Suppressor macrophage treated with lipopolysaccharide for 4 hours (primary cell): Measurements from ENCODE around the gene MFAP1.
A peak's percentile ranks its signal among the peaks of the same experiment; 100 is the strongest.
"Not testable (repeated sequence)": the region's sequence is repeated elsewhere in the genome, so short reads cannot be mapped to it uniquely, and the experiment has no call there.

Experiments
- DNase-seq: peaks from one replicate; pipeline ENCODE4 v3.0.0-alpha.2; 2020

Gene MFAP1

GRCh38 chr15:43824302-43825246, at the start of gene MFAP1:
TSS of gene MFAP1 (minus strand) at chr15:43824690. CDS start at chr15:43824569, 121 bp downstream.
- DNase-seq = peak; percentile 98

- DNase-seq = no peak
Measured at GRCh38 chr15:43873651-43874050, 49.2 kb upstream of the MFAP1 start.

- DNase-seq = peak; percentile 58
Measured at GRCh38 chr15:43872416-43873020, 48.0 kb upstream of the MFAP1 start.

- no peak for DNase-seq
Measured at GRCh38 chr15:43871835-43872234, 47.3 kb upstream of the MFAP1 start.

GRCh38 chr15:43868406-43868805, 43.9 kb upstream of the MFAP1 start:
- DNase-seq = no peak

GRCh38 chr15:43867096-43867495, 42.6 kb upstream of the MFAP1 start:
- DNase-seq = no peak

- DNase-seq = not testable (repeated sequence)
Measured at GRCh38 chr15:43866636-43867035, 42.1 kb upstream of the MFAP1 start.

- no peak for DNase-seq
Measured at GRCh38 chr15:43859546-43859945, 35.1 kb upstream of the MFAP1 start.

- peak; percentile 58 for DNase-seq
Measured at GRCh38 chr15:43854801-43855200, 30.3 kb upstream of the MFAP1 start.

- no peak for DNase-seq
Measured at GRCh38 chr15:43852607-43853006, 28.1 kb upstream of the MFAP1 start.

- DNase-seq = no peak
Measured at GRCh38 chr15:43851251-43851650, 26.8 kb upstream of the MFAP1 start.

GRCh38 chr15:43845421-43845820, 20.9 kb upstream of the MFAP1 start:
- no peak for DNase-seq

GRCh38 chr15:43832485-43832884, 8.0 kb upstream of the MFAP1 start:
- not testable (repeated sequence) for DNase-seq

- not testable (repeated sequence) for DNase-seq
Measured at GRCh38 chr15:43831519-43832052, 7.1 kb upstream of the MFAP1 start.

GRCh38 chr15:43830691-43831275, 6.3 kb upstream of the MFAP1 start:
- DNase-seq = not testable (repeated sequence)

- DNase-seq = not testable (repeated sequence)
Measured at GRCh38 chr15:43829951-43830540, 5.6 kb upstream of the MFAP1 start.

- no peak for DNase-seq
Measured at GRCh38 chr15:43828061-43828657, 3.7 kb upstream of the MFAP1 start.

GRCh38 chr15:43826508-43827341, 2.2 kb upstream of the MFAP1 start, which contains the start of gene WDR76:
TSS of gene WDR76 (plus strand) at chr15:43827002. CDS start at chr15:43827033, 31 bp downstream.
- DNase-seq = peak; percentile 90

- DNase-seq = no peak
Measured at GRCh38 chr15:43826029-43826507, 1.6 kb upstream of the MFAP1 start.

- DNase-seq = not testable (repeated sequence)
Measured at GRCh38 chr15:43825305-43825704, 815 bp upstream of the MFAP1 start.

GRCh38 chr15:43821505-43821904, 3.0 kb downstream of the MFAP1 start:
- DNase-seq = no peak
